ENCODE measurements around the gene AFG3L2. TPM values are rescaled to one million over a fixed set of nuclear protein-coding genes. Genes with fewer than 3 reads are reported as not detected.

Gene AFG3L2
- total and polyA plus RNA-seq, 2 experiments from 2014 or later, result 44.1 to 60.8 TPM

DNA sequence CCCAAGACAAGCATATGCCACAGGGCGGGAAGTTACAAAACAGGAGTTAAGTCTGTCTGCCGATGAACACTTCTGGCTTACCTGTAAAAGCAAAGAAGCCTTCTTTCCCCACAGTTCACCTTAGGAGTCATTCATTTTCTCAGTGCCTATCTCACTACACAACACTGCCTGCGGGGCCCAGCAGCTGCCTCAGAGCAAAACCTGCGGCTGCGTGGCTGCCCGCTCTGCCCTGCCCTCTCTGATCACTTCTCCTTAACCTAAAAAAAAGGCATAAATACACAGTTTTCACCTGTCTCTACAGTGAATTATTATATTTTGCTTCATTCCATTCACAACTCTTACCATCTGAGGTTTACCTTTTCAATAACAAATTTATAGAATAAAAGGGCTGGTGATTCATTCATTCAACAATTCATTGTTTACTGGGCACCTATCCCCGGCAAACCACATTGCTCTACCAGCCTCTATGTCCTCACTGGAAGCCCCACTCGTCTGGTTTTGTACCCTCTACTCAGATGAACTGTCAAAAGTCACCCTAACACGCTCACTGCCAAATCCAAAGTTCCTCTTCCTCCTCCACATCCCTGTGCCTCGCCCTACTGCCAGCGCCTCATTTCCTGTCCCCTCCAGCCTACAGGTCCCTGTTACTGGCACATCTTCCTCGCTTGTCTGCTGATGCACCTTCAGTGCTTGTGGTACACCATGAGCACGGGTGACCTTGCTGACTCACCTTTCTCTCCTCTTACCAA, 31.4 kb downstream of the AFG3L2 start:
- H3K79me2 ChIP-seq, result no peaks in the 10 kb centered on the region
- no peak overlapping the region for H2AFZ ChIP-seq
- no peak overlapping the region for H3K4me2 ChIP-seq
- TF ChIP-seq EZH2 (IDR thresholded peaks at IDR 0.05; ENCODE audit: borderline replicate concordance) (no peak), EZH2phosphoT487 (IDR thresholded peaks at IDR 0.05; ENCODE audit: low read depth, severe bottlenecking, unreplicated experiment) (no peak)
- no peaks in the 10 kb centered on the region for H3K9me2 ChIP-seq (replicated peaks; ENCODE audit: insufficient read depth)
- no peak for DNase-seq (ENCODE audit: low spot score)
- no peak overlapping the region for H3K4me3 ChIP-seq
- H3K27me3 ChIP-seq, result no peaks in the 10 kb centered on the region
- H3K27ac ChIP-seq, result no peak overlapping the region
- H3K4me1 ChIP-seq (ENCODE audit: insufficient read depth), result no peaks in the 10 kb centered on the region
- WGBS (ENCODE audit: low lambda C conversion rate, missing lambda C conversion rate), result 97% methylated on average over 13 of the region's 13 CpGs
- H3K9me3 ChIP-seq (ENCODE audit: low read depth), result no peaks in the 10 kb centered on the region
- H3K36me3 ChIP-seq (replicated peaks; ENCODE audit: insufficient read depth, low read depth), result no peaks in the 10 kb centered on the region
- no peaks in the 10 kb centered on the region for H4K20me1 ChIP-seq (ENCODE audit: insufficient read depth, poor library complexity, severe bottlenecking)

GRCh38 chr18:12342661-12343060, 34.4 kb downstream of the AFG3L2 start:
- peaks cover 1% of the 10 kb centered on the region for H3K4me1 ChIP-seq (ENCODE audit: insufficient read depth)
- H2AFZ ChIP-seq, result no peak overlapping the region
- H3K4me3 ChIP-seq, result no peak overlapping the region
- no peaks in the 10 kb centered on the region for H3K9me2 ChIP-seq (replicated peaks; ENCODE audit: insufficient read depth)
- TF ChIP-seq CTCF (IDR thresholded peaks at IDR 0.05; ENCODE audit: poor library complexity) (no peak), EZH2phosphoT487 (IDR thresholded peaks at IDR 0.05; ENCODE audit: low read depth, severe bottlenecking, unreplicated experiment) (no peak), EZH2 (IDR thresholded peaks at IDR 0.05; ENCODE audit: borderline replicate concordance) (no peak)
- no peaks in the 10 kb centered on the region for H4K20me1 ChIP-seq (ENCODE audit: insufficient read depth, poor library complexity, severe bottlenecking)
- H3K27ac ChIP-seq, result no peak overlapping the region
- H3K36me3 ChIP-seq (replicated peaks; ENCODE audit: insufficient read depth, low read depth), result no peaks in the 10 kb centered on the region
- no peak overlapping the region for H3K4me2 ChIP-seq
- H3K27me3 ChIP-seq, result no peaks in the 10 kb centered on the region
- WGBS (ENCODE audit: low lambda C conversion rate, missing lambda C conversion rate), result 98% methylated on average over 4 of the region's 4 CpGs
- H3K79me2 ChIP-seq, result no peaks in the 10 kb centered on the region
- H3K9me3 ChIP-seq (ENCODE audit: low read depth), result no peaks in the 10 kb centered on the region
- no peak for DNase-seq (ENCODE audit: low spot score)

DNA sequence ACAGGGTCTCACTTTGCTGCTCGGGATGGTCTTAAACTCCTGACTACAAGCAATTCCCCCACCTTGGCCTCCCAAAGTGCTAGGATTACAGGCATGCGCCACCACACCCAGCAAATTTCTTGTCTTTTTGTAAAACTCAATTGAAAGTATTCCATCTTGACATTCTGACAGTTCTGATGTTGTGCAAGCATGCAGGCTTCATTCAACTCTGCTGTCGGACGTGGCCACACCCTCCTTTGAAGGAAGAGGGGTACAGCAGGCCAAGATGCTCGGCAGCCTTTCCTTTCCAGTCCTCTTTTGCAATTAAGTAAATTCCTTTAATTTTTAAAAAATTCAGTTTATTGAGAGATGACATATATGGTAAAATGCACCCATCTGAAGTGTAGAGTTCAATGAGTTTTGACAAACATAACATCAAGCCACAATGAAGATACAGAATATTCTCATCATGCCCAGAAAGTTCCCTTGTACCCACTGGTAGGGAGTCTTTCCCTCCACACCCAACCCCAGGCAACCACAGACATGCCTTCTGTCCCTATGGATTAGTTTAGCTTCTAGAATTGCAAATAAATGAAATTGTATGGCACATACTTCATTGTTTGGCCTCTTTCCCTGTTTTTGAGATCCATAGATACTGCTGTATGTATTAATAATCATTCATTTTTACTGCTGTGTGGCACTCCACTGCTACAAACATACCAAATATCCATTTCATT, 35.9 kb downstream of the AFG3L2 start:
- Histone ChIP-seq H3K27ac (no peak overlapping the region), H4K20me1 (ENCODE audit: insufficient read depth, poor library complexity, severe bottlenecking) (no peaks in the 10 kb centered on the region), H2AFZ (no peak overlapping the region), H3K36me3 (replicated peaks; ENCODE audit: insufficient read depth, low read depth) (no peaks in the 10 kb centered on the region), H3K4me1 (ENCODE audit: insufficient read depth) (peaks cover 17% of the 10 kb centered on the region), H3K4me3 (no peak overlapping the region), H3K9me2 (replicated peaks; ENCODE audit: insufficient read depth) (no peaks in the 10 kb centered on the region), H3K27me3 (no peaks in the 10 kb centered on the region), H3K9me3 (ENCODE audit: low read depth) (no peaks in the 10 kb centered on the region), H3K79me2 (no peaks in the 10 kb centered on the region), H3K4me2 (no peak overlapping the region)
- 87% methylated on average over 5 of the region's 5 CpGs for WGBS (ENCODE audit: low lambda C conversion rate, missing lambda C conversion rate)
- no peak for DNase-seq (ENCODE audit: low spot score)
- no peak for TF ChIP-seq EZH2 (IDR thresholded peaks at IDR 0.05; ENCODE audit: borderline replicate concordance)
- no peak for TF ChIP-seq EZH2phosphoT487 (IDR thresholded peaks at IDR 0.05; ENCODE audit: low read depth, severe bottlenecking, unreplicated experiment)
- no peak for TF ChIP-seq CTCF (IDR thresholded peaks at IDR 0.05; ENCODE audit: poor library complexity)

- Histone ChIP-seq H3K27me3 (no peaks in the 10 kb centered on the region), H3K36me3 (replicated peaks; ENCODE audit: insufficient read depth, low read depth) (no peaks in the 10 kb centered on the region), H2AFZ (no peak overlapping the region), H3K27ac (no peak overlapping the region), H4K20me1 (ENCODE audit: insufficient read depth, poor library complexity, severe bottlenecking) (no peaks in the 10 kb centered on the region), H3K4me2 (no peak overlapping the region), H3K79me2 (no peaks in the 10 kb centered on the region), H3K4me1 (ENCODE audit: insufficient read depth) (peaks cover 32% of the 10 kb centered on the region), H3K4me3 (no peak overlapping the region), H3K9me2 (replicated peaks; ENCODE audit: insufficient read depth) (no peaks in the 10 kb centered on the region), H3K9me3 (ENCODE audit: low read depth) (no peaks in the 10 kb centered on the region)
- DNase-seq (ENCODE audit: low spot score), result no peak
- TF ChIP-seq EZH2phosphoT487 (IDR thresholded peaks at IDR 0.05; ENCODE audit: low read depth, severe bottlenecking, unreplicated experiment) (no peak), CTCF (IDR thresholded peaks at IDR 0.05; ENCODE audit: poor library complexity) (no peak)
- 88% methylated on average over 2 of the region's 2 CpGs for WGBS (ENCODE audit: low lambda C conversion rate, missing lambda C conversion rate)
These were observed 38.6 kb downstream of the AFG3L2 start for GRCh38 chr18:12338382-12338781.
